Epithelial cell of proximal tubule (primary cell): ENCODE data around the gene PTRH1. TPM values are rescaled to one million over a fixed set of nuclear protein-coding genes. Genes with fewer than 3 reads are reported as not detected.

Experiments used
- DNase-seq: peaks from one replicate; pipeline ENCODE4 v3.0.0-alpha.2; 2011; ENCODE audit warnings: low read depth
- H3K4me3 ChIP-seq: 2 replicates; pipeline ENCODE4 v1.5.1; 2011; ENCODE audit warnings: low read depth, mild to moderate bottlenecking, low read length
- CTCF ChIP-seq: conservative IDR thresholded peaks from 2 replicates; pipeline ENCODE4 v1.5.1; 2012; ENCODE audit warnings: low read depth, mild to moderate bottlenecking, low read length
- total RNA-seq: library from RNA; depleted of rRNA; stranded (reverse); fragments of >200 nt; gene quantifications from 2 replicates; pipeline ENCODE4 v1.2.3, GENCODE V29; 2015

PTRH1 gene
- total RNA-seq, 1 donor from 2014 or later: 47.4 TPM

GRCh38 chr9:127683723-127684122 lies 31.7 kb downstream of the PTRH1 start:
- H3K4me3 ChIP-seq: no peak overlapping the region
- no peak for TF ChIP-seq CTCF
- no peak for DNase-seq

DNA sequence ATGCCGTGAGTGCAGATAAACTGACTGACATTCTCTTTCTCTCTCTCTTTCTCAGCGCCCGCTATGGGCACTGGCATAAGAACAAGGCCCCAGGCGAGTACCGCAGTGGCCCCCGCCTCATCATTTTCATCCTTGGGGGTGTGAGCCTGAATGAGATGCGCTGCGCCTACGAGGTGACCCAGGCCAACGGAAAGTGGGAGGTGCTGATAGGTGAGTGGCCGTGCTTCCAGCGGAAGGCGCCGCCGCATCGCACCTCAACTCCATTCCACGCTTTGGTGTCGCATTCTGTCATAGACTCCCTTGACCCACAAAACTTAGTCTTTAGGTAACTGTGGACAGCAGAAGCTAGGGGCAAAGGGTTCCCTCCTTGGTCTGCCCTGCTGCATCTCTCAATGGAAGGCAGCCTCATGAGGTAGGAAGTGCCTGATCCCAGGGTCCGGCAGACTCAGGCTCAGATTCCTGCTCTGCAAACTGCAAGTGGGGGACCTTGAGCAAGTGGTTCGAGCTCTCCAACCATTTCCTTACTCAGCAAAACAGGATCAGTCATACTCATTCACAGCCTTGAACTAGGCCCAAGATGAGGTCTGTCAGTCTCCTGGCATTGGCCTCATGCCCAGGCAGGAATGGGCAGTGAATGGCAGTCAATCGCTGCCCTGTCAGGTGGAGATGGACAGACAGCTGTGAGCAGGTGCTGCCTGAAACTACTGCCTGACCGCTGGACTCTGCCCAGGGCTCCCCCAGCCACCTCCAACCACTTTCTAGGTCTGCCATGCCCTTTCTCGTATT lies 32.9 kb downstream of the PTRH1 start:
- DNase-seq: no peak
- no peak for TF ChIP-seq CTCF
- H3K4me3 ChIP-seq: no peak overlapping the region

DNA sequence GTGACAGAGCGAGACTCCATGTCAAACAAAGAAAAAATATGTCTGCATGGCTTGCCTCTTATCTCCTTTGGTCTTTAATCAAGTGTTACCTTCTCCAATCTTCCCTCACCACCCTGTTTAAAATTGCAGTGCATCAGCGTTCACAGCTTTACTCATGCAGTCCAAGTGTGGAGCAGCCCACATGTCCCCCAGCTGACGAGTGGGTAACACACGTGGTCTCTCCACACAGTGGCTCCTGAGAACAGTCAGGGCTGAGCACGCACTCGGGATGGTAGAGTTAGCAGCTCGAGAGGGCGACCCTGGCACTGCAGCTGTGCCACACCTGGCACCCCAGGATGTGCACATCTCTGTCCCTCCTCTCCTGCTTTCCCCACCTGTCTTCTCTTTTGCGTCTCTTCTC lies 34.6 kb downstream of the PTRH1 start:
- H3K4me3 ChIP-seq: no peak overlapping the region
- DNase-seq: no peak
- TF ChIP-seq CTCF: no peak

DNA sequence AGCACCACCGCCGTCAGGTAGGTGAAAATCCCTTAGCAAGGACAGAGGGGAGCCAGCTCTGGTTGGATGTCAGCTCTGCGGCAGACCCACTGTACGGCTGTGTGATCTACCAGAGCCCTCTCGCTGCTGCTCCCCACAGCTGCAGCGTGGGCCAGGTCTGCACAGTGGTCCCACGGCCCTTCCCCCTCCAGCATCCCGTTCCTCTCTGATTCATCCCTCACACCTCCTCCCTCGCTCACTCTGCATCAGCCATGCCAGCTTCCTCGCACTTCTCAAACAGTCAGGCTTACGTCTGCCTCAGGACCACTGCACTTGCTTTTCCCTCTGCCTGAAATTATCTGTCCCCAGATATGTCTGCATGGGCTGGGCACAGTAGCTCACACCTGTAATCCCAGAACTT lies 35.2 kb downstream of the PTRH1 start:
- no peak for DNase-seq
- H3K4me3 ChIP-seq: no peak overlapping the region
- TF ChIP-seq CTCF: no peak

DNA sequence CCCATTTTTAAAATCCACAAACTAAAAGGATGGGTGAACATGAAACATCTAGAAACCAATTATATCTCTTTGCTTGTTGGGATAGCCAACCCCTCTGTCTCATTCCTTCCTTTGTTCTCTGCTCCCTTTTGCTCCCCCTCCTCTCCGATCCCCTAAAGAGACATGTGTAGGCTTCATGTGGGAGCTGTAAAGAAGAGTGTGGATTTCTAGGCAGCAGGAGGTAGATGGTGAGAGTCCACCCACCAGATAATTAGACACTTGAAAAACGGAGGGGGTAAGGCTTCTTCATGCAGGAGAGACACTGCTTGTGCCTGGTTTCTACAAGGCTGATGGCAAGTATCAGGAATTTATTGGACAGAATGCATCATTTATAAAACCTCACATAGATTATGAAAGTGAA lies 36.0 kb downstream of the PTRH1 start:
- H3K4me3 ChIP-seq: no peak overlapping the region
- no peak for DNase-seq
- TF ChIP-seq CTCF: no peak

- DNase-seq: no peak
- no peak for TF ChIP-seq CTCF
- H3K4me3 ChIP-seq: no peak overlapping the region
Observed at GRCh38 chr9:127676638-127677037, 38.8 kb downstream of the PTRH1 start.

DNA sequence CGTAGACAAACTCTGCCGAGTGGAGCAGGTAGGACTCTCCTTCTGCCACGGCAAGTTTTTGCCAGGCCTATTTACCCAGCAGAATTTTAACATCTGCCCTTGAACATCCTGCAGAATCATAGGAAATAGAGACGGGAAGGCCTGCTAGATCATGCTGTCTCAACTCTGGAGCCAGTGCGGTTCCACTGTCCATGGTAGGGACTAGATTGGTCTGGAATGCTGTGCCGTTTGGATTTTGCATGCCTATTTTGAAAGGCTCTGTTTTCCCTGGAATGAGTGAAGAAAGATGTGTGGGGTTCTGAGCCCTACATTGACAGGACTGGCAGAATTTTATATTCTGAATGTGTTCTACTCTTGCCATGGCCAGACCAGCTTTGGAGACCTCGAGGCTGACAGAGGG lies 42.2 kb downstream of the PTRH1 start:
- H3K4me3 ChIP-seq: no peak overlapping the region
- TF ChIP-seq CTCF: no peak
- DNase-seq: no peak
